ENCODE data around the gene RASD1.

Gene RASD1

DNA sequence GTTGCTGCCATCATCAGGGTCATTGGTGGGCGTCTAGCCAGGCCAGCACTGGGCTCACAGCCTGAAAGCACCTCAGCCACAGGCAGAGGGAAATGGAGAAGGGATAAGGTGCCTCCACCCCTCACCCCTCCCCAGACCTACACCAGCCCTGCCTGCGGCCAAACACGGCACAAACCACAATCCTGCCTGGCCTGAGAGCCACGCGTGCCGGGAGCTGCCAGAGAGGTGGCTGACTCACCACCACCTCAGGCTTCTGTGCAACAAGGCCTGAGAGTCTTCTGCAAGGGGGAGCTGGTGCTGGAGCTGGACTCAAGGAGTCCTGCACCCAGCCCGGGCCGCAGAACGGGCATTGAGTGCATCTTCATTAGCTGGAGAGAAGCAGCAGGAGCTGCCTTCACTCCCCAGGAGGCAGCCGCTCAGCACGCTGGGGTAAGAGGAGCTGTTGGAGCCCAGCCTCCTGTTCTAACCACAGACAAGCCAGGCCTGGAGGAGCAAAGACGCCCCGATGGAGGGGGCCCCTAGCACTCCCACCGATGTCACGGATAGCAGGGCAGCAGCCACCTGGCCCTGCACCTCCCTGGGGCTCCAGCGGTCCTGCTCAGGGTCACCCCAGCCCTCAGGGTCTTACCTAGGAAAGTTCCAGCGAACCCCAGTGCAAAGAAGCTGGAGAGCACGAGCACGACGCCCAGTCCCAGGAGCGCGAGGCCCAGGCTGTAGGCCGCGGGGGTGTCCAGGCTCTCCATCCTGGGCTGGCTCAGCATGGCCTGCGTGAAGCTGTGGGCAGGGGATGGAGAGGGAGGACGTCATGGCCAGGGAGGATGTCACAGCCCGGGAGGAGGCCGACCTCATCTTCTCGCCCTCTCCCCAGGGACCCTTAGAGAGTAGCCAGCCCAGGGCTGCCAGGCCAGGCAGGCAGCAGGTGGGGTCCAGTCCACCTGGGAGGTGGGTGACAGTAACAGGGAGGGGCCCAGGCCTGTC, 16.0 kb upstream of the RASD1 start:
- peak in 4 of 10 donors; percentile 27 to 85 (median 78) for DNase-seq
- intact Hi-C loops (cut with DNase I): no loop called here

DNA sequence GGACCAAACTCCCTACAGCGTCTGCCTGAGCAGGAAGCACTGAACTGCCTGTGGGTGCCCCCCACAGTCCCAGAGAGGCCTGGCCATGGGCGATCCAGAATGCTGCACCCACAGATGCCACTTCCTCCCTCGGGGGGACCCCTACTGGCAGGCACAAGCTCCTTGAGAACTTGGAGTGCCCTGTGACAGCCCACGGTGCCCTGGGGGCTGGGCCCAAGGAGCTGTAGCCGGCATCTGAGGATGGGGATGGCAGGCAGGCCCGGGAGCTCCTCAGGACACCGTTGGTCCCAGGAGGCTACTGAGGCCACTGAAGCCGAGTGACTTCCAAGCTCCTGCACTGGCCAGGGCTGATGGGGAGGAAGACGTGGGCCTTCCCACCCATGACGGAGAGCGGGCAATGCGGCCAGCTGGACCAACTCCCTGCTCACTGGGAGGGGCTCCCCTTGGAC, 15.1 kb upstream of the RASD1 start:
- intact Hi-C loops (cut with DNase I): no loop called here
- peak in 4 of 10 donors; percentile 20 to 77 (median 69) for DNase-seq

- peak in 4 of 10 donors; percentile 21 to 82 (median 58) for DNase-seq
- intact Hi-C loops (cut with DNase I): no loop called here
Observed at GRCh38 chr17:17510456-17511292, 14.5 kb upstream of the RASD1 start.

- intact Hi-C loops (cut with DNase I): no loop called here
- peak in 4 of 10 donors; percentile 5 to 75 (median 38) for DNase-seq
Observed at GRCh38 chr17:17509601-17510425, 13.6 kb upstream of the RASD1 start.

DNA sequence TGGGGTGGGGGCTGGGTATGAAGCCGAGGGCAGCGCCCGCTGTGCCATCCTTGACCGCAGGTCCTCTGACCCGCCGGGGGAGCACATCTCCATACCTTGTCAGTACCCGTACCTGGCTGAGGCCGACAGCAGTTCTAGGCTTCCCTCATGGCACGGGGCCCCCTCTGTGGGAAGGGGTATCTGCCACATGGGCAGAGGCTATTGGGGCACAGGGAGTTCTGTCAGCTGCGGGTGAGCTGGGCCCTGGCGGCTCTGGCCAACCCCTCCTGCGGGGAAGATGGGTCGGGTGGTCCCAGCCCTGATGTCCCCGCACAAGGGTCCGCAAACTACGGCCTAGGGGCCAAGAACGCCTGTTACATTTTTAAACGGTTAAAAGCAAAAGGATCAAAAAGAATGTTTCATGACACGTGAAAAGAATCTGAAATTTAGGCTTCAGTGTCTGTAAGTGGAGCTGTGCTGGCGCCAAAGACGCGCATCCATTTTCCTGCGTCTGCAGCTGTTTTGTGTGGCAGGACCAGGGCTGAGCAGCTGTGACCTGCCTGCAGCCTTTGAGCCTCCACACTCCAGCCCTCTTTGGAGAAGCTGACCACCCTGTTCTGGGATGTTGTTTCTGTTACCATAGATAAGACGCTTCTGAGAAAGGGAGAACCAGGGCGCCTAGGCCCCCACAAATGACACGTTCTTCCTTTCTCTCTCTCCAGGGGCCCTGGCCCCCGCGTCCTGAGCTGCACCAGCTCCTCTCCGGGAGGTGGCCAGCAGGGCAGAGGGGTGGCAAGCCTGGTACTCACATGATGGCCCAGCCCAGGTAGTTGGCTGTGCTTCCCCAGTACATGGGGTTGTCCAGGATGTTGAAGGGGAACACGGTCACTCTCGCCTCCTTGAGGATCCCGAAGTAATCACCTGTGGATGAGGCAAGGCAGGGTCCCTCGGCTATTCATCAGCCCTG, 12.7 kb upstream of the RASD1 start:
- intact Hi-C loops (cut with DNase I): no loop called here
- peak in 3 of 10 donors; percentile 72 to 84 (median 83) for DNase-seq

DNA sequence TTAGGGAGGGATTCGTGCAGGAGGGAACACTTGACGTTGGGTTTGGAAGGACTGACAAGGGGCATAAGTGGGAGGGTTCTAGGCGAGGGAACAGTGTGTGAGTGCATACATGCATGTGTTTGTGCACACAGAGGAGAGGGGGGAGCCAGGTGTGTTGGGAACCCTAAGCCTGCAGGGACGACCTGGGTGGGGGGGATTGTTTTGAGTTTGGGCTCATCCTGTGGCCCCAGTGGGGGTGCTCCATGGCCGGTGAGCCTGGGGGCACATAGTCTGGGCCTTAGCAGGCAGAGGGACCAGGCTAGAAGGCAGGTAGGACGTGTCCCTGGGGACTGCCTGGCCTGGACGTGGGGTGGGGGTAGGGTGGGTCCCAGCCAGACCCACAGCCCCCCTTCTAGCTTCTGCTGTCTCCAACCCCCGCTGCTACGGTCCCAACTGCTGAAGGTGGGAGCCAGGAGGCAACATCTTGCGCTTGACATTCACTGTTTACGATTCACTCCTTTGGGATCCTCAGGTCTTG, 11.9 kb upstream of the RASD1 start:
- peak in 3 of 10 donors; percentile 35 to 79 (median 55) for DNase-seq
- intact Hi-C loops (cut with DNase I): no loop called here

- peak in 3 of 10 donors; percentile 65 to 77 (median 67) for DNase-seq
- intact Hi-C loops (cut with DNase I): no loop called here
Observed at GRCh38 chr17:17507465-17508011, 11.3 kb upstream of the RASD1 start.

- intact Hi-C loops (cut with DNase I): no loop called here
- DNase-seq: peak in 6 of 10 donors; percentile 51 to 94 (median 81)
Observed at GRCh38 chr17:17506893-17507464, 10.8 kb upstream of the RASD1 start.

DNA sequence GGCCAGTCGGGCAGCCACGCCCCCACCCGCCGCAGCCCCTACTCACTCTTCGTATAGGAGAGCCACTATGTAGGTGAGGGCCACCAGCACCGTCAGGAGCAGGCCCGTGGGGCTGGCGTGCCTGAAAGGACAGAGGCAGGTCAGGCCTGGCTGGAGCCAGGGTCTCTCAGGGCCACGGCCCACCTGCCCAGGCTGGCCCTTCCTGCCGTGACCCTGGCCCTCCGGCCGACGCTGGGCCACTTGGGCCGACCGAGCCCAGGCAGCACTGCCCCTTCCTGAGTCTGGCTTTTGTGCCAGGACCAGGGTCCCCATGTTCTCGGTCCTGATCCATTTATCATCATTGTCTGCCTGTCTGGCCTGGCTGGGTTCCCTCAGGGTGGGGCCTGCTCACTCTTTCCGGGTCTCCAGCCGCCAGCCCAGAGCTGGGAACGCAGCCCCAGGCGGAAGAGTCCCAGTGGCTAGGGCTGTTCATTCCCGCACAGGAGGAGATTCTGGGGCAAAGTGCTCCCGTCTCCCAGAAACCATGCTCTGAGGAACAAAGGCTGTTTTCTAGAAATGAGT, 10.1 kb upstream of the RASD1 start:
- intact Hi-C loops (cut with DNase I): no loop called here
- DNase-seq: peak in 4 of 10 donors; percentile 58 to 88 (median 85)

DNA sequence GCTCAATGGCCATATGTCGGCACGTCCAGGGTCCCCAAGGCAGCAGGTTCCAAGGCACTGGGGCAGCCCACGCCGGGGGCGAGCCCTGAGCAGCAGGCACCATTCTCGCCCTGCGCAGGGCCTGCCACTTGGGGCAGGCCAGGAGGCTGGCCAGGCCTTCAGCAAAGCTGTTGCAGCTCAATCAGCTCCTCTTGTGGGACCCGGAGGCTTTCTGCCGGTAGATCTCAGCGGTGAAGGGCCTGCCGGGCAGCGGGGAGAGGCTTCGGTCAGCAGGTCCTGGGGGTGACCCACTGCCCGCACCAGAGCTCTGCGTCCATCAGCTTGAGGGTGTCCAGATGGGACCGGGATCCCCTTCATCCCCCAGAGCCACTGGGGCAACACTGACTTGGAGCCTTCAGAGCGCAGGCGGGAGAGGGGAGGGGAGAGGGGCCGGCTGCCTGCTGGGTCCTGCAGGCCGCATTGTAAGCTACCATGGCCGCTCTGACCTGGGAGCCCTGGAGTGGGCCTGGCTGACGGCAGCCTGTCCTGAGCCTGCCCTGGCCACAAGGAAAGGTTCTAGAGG, 9.5 kb upstream of the RASD1 start:
- intact Hi-C loops (cut with DNase I): no loop called here
- peak in 3 of 10 donors; percentile 60 to 78 (median 75) for DNase-seq

- peak in 2 of 10 donors; percentile 44 to 74 for DNase-seq
- intact Hi-C loops (cut with DNase I): no loop called here
Observed at GRCh38 chr17:17505151-17505550, 9.0 kb upstream of the RASD1 start.

DNA sequence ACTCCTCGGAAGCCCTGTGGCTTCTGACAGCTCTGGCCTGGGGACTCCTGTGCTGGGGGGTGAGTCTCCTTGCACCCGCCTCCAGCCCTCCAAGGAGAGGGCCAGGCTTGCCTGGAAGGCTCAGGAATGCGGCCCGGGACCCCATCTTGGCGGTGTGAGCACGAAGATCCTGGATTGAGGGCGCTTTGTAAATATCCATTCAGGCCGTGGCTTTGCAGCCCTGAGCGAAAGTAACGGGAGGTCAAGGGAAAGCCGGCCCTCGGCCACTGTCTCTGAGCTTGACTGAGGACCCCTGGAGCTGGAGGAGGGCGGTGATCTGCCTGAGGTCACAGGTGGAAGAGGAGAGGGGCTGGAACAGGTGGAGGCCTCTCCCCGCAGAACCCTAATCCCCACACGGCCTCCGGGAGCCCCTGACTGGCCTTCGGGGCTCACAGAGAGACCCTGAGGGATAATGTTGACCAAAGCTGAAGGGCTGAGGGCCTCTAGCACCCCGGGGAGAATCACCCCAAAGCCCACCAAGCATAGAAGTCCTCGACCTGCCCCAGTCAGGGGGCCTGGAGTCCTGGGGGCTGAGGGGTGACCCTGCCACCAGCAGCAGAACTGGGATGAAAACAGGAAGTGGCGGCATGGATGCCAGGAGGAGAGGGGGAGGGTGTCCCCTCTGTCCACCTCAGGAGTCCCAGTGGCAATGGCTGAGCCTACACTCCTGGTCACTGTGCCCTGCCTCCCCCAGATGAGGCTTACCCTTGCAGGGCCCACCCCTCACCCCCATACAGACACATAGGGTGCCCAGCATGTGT, 8.3 kb upstream of the RASD1 start:
- intact Hi-C loops (cut with DNase I): no loop called here
- DNase-seq: peak in 3 of 10 donors; percentile 67 to 79 (median 76)

GRCh38 chr17:17503566-17504130, 7.5 kb upstream of the RASD1 start:
- DNase-seq: peak in 9 of 10 donors; percentile 44 to 97 (median 84)
- intact Hi-C loops (cut with DNase I): no loop called here

DNA sequence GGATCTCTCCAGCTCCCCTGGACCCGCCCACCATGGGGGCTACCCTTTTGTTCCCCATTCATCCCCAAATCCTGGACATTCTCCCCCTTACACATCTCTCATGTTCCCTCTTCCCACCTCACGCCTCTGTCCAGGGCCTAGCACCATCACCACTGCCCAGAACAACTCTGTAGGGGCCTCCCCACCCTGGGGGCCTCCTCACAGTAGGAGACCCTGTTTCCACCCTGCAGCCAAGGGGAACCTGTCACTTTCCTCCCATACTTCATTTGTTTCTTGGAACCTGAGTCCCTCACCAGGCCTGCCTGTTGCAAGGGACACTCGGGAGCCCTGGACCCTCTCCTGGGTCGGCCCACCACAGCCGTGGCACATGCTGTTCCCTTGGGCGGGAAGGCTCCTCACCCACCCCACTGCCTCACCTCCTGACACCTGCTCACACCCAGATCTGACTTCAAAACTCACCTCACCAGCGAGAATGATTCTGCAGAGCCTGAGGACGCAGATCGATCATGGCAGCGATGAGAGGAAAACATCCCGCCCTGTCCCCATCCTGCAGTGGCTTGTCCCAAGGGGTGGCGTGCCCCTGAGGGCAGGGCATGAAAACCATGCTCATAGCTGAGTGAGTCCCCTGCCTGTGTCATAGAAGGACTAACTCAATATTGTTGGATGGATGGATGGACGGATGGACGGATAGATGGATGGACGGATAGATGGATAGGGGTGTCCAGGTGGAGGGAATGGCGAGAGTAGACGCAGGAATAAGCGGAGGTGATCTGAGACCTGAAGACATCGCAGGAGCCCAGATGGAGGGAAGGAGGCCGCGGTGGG, 6.8 kb upstream of the RASD1 start:
- DNase-seq: peak in 4 of 10 donors; percentile 15 to 65 (median 58)
- intact Hi-C loops (cut with DNase I): no loop called here

DNA sequence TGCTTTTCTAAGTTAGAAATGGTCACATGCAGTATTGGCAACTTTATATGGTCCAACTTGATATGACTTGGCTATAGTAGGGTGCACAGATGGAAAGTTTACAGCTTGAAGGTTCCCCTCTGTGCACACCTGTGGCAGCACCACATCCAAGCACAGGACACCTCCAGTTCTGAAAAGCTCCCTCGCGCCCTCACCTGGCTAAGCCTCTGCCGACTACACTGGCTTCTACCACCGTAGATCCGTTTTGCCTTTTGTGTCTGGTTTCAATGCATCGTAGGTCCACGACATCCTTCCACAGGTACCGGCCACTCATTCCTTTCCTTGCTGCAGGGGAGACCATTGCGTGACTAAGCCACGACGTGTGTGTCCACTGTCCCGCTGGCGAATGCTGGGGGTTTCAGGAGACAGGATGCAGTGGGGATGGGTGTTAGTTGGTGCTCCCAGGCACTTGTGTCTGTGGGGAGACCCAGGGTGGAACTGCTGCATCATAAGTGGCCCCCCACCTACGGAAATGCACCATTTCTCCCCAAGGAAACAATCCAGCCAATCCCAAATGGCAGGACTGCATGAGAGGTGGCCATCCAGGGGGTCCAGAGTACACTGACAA, 4.9 kb upstream of the RASD1 start:
- DNase-seq: peak in 4 of 10 donors; percentile 3 to 72 (median 38)
- intact Hi-C loops (cut with DNase I): no loop called here
